Measurements from ENCODE around the gene OR51A4. TPM values are rescaled to one million over a fixed set of nuclear protein-coding genes. Genes with fewer than 3 reads are reported as not detected.

The OR51A4 gene, protein sequence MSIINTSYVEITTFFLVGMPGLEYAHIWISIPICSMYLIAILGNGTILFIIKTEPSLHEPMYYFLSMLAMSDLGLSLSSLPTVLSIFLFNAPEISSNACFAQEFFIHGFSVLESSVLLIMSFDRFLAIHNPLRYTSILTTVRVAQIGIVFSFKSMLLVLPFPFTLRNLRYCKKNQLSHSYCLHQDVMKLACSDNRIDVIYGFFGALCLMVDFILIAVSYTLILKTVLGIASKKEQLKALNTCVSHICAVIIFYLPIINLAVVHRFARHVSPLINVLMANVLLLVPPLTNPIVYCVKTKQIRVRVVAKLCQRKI
- not detected in 5 replicates for total RNA-seq (2022; extraction: Qiagen RNA extraction; ENCODE audit: low read depth)

DNA sequence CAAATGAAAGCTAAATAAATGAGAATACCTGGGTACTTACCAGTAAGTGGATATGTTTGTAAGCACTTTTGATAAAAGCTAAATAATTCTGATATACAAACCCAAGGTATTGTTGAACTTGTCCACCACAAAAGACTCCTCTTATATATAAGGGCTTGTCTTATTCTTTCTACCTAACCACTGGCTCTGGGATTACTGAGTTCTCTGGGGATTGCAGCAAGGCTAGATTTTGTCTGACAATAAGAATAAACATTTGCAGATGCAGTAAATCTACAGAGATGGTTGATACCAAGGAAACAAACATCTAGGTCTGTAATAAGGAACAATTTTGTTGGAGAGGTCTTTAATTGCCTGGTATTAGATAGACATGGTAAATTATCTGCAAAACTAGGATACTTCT lies at the start of gene OR51A4:
Gene OR51A4, minus strand, starts transcription at position 101 of the 400 bp plus-strand sequence. CDS start 505 bp downstream, outside the sequence.

GRCh38 chr11:4994551-4994950 lies 47.1 kb upstream of the OR51A4 start, which contains the start of gene OR51L1:
OR51L1 (plus strand) TSS chr11:4994851; CDS start chr11:4998983, 4,132 bp downstream.

GRCh38 chr11:4955613-4956012 lies 8.2 kb upstream of the OR51A4 start, which contains the start of gene OR51A2:
OR51A2 (minus strand) TSS chr11:4955713; CDS start chr11:4955713, 0 bp downstream.

GRCh38 chr11:4924239-4924638 lies 23.2 kb downstream of the OR51A4 start, which contains the start of gene OR51G1:
OR51G1 (minus strand) TSS chr11:4924339; CDS start chr11:4924339, 0 bp downstream.

DNA sequence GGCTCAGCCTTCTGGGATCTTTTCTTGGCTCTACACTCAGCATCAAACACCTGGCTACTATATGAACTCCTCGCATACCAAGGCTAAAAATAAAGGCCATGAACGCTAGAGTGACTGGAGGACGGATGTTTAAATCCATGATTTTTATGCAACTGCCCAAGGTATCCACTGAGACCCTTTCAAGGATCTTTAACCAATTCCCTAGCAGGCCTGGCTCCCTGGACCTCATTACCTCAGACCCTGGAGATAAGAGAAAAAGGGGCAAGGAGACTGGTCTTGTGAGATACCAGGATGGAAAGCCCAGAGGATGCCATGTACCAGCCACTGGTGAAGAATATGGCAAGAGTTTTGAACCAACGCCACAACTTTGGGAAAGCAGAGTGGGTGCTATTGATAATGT lies 28.2 kb downstream of the OR51A4 start, which contains the start of gene OR51G2:
Gene OR51G2, minus strand, starts transcription at position 101 of the 400 bp plus-strand sequence. CDS start 3,687 bp downstream, outside the sequence.

DNA sequence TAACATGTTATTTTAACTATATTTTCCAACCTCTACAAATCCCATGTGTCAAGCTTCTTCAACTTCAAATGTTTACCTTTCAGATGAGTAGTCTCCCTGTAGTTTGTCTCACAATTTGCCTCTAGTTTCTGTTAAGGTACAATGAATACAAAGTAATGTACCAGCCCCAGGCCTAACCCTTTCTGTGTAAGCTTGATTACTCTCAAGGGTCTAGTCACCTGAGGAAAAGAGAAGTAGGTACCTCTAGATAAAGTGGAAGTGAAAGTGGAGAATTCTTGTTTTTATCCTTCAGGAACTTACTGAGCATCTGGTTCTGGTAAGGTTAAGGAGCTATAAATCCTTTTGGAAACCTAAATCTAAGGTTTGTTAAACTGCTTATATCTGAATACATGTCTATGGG lies 43.9 kb downstream of the OR51A4 start, which contains the start of gene OR51A7:
Gene OR51A7, plus strand, starts transcription at position 300 of the 400 bp plus-strand sequence. CDS start 3,587 bp downstream, outside the sequence.

Other genes starting within 250 kb of the OR51A4 start
- gene OR51E2, start 249.8 kb downstream of the OR51A4 start, total RNA-seq (2022; extraction: Qiagen RNA extraction; ENCODE audit: low read depth) = not detected in 5 replicates
- not detected in 5 replicates for gene MMP26, start 242.8 kb downstream of the OR51A4 start, total RNA-seq (2022; extraction: Qiagen RNA extraction; ENCODE audit: low read depth)
- not detected in 5 replicates for gene OR51F1, start 177.7 kb downstream of the OR51A4 start, total RNA-seq (2022; extraction: Qiagen RNA extraction; ENCODE audit: low read depth)
- not detected in 5 replicates for gene OR52R1, start 143.2 kb downstream of the OR51A4 start, total RNA-seq (2022; extraction: Qiagen RNA extraction; ENCODE audit: low read depth)
- not detected in 5 replicates for gene OR51F2, start 126.3 kb downstream of the OR51A4 start, total RNA-seq (2022; extraction: Qiagen RNA extraction; ENCODE audit: low read depth)
- not detected in 5 replicates for gene OR51S1, start 98.4 kb downstream of the OR51A4 start, total RNA-seq (2022; extraction: Qiagen RNA extraction; ENCODE audit: low read depth)
- gene OR51T1, start 65.7 kb downstream of the OR51A4 start, total RNA-seq (2022; extraction: Qiagen RNA extraction; ENCODE audit: low read depth) = not detected in 5 replicates
- not detected in 5 replicates for gene OR51A7, start 43.8 kb downstream of the OR51A4 start, total RNA-seq (2022; extraction: Qiagen RNA extraction; ENCODE audit: low read depth)
- gene OR51G2, start 28.3 kb downstream of the OR51A4 start, total RNA-seq (2022; extraction: Qiagen RNA extraction; ENCODE audit: low read depth) = not detected in 5 replicates
- gene OR51G1, start 23.3 kb downstream of the OR51A4 start, total RNA-seq (2022; extraction: Qiagen RNA extraction; ENCODE audit: low read depth) = not detected in 5 replicates
- gene OR51A2, start 8.1 kb upstream of the OR51A4 start, total RNA-seq (2022; extraction: Qiagen RNA extraction; ENCODE audit: low read depth) = not detected in 5 replicates
- gene OR51L1, start 47.2 kb upstream of the OR51A4 start, total RNA-seq (2022; extraction: Qiagen RNA extraction; ENCODE audit: low read depth) = not detected in 5 replicates
- not detected in 5 replicates for gene OR52J3, start 98.9 kb upstream of the OR51A4 start, total RNA-seq (2022; extraction: Qiagen RNA extraction; ENCODE audit: low read depth)
- not detected in 5 replicates for gene OR52E2, start 112.0 kb upstream of the OR51A4 start, total RNA-seq (2022; extraction: Qiagen RNA extraction; ENCODE audit: low read depth)
- gene OR52E1, start 122.0 kb upstream of the OR51A4 start, total RNA-seq (2022; extraction: Qiagen RNA extraction; ENCODE audit: low read depth) = not detected in 5 replicates
- gene OR52A5, start 190.8 kb upstream of the OR51A4 start, total RNA-seq (2022; extraction: Qiagen RNA extraction; ENCODE audit: low read depth) = not detected in 5 replicates
- not detected in 5 replicates for gene OR52A1, start 207.2 kb upstream of the OR51A4 start, total RNA-seq (2022; extraction: Qiagen RNA extraction; ENCODE audit: low read depth)

Data from A549 treated with GW870086 at 1 μM for 4 hours (cell line).